OCI-LY3 (cell line): ENCODE measurements around the gene LHX4.

Source experiments
- EZH2phosphoT487 ChIP-seq: fragments of 200-600 bp; shearing (Covaris generic); IDR thresholded peaks from 2 replicates; pipeline ENCODE4 v1.6.1; 2018; ENCODE audit warnings: antibody characterized with exemption, mixed run types, low read depth
- TF ChIP-seq, protein P1 (sequence below): fragments of 200-600, 300-600 bp; sonication (generic); IDR thresholded peaks from 2 replicates; pipeline ENCODE4 v1.5.1; 2014; ENCODE audit warnings: antibody characterized with exemption, low read length, low read depth

DNA sequence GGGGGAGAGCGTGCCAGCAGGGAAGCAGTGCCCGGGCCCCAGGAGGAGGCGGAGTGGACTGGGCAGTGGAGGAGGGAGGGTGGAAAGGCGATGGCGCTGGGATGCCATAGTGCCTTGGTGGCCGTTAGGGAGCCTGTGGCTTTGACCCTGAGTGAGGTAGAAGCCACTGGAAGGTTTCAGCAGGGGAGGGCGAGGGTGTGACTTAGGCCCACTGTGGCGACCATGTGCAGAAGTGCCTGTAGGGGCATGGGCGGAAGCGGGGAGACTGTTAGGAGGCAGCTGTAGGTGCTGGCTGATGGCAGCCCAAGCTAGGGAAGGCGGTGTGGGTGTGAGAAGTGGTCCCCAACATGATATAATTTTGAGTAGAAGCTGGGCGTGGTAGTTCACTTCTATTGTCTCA, 28.2 kb downstream of the LHX4 start:
- TF ChIP-seq, protein P1, sequence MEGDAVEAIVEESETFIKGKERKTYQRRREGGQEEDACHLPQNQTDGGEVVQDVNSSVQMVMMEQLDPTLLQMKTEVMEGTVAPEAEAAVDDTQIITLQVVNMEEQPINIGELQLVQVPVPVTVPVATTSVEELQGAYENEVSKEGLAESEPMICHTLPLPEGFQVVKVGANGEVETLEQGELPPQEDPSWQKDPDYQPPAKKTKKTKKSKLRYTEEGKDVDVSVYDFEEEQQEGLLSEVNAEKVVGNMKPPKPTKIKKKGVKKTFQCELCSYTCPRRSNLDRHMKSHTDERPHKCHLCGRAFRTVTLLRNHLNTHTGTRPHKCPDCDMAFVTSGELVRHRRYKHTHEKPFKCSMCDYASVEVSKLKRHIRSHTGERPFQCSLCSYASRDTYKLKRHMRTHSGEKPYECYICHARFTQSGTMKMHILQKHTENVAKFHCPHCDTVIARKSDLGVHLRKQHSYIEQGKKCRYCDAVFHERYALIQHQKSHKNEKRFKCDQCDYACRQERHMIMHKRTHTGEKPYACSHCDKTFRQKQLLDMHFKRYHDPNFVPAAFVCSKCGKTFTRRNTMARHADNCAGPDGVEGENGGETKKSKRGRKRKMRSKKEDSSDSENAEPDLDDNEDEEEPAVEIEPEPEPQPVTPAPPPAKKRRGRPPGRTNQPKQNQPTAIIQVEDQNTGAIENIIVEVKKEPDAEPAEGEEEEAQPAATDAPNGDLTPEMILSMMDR = no peak
- TF ChIP-seq EZH2phosphoT487 = no peak
